HepG2 (cell line): ENCODE results near the gene TAS1R3. TPM values are rescaled to one million over a fixed set of nuclear protein-coding genes. Genes with fewer than 3 reads are reported as not detected.

Experiments
- BRD4 ChIP-seq: sonication (generic); formaldehyde crosslinking; IDR thresholded peaks from 2 replicates; pipeline ENCODE4 v1.4.0; 2020; ENCODE audit warnings: missing genetic modification reagents
- FOSL2 ChIP-seq: sonication (generic); formaldehyde crosslinking; IDR thresholded peaks from 2 replicates; pipeline ENCODE4 v1.4.0; 2020; ENCODE audit warnings: missing genetic modification reagents
- KLF15 ChIP-seq: sonication (generic); formaldehyde crosslinking; IDR thresholded peaks from 2 replicates; pipeline ENCODE4 v1.8.1; 2023; ENCODE audit warnings: borderline replicate concordance, mild to moderate bottlenecking, inconsistent platforms, missing genetic modification reagents, mixed read lengths
- MAFK ChIP-seq, 2 experiments: IDR thresholded peaks in 1 of 2; conservative IDR thresholded peaks in 1 of 2; 2 replicates each; pipeline ENCODE4 v1.6.1; 2011; ENCODE audit warnings: improper control_type of control experiment in 2 of 2, low read length in 2 of 2
- MED13 ChIP-seq: sonication (generic); formaldehyde crosslinking; IDR thresholded peaks from 2 replicates; pipeline ENCODE4 v1.5.0; 2020; ENCODE audit warnings: missing genetic modification reagents
- PAWR ChIP-seq: sonication (generic); formaldehyde crosslinking; IDR thresholded peaks from 2 replicates; pipeline ENCODE4 v1.4.0; 2020; ENCODE audit warnings: missing genetic modification reagents, mild to moderate bottlenecking, borderline replicate concordance
- POLR2G ChIP-seq: fragments of 200-400 bp; formaldehyde crosslinking; IDR thresholded peaks from 2 replicates; pipeline ENCODE4 v1.6.1; 2018; ENCODE audit warnings: mild to moderate bottlenecking, low read depth, low read length, moderate library complexity
- RFXAP ChIP-seq: sonication (generic); formaldehyde crosslinking; IDR thresholded peaks from 2 replicates; pipeline ENCODE4 v1.4.0; 2020; ENCODE audit warnings: missing genetic modification reagents, borderline replicate concordance
- SMYD3 ChIP-seq: sonication (generic); formaldehyde crosslinking; IDR thresholded peaks from 2 replicates; pipeline ENCODE4 v1.8.1; 2023; ENCODE audit warnings: mild to moderate bottlenecking, missing genetic modification reagents
- ZNF572 ChIP-seq: sonication (generic); formaldehyde crosslinking; IDR thresholded peaks from 2 replicates; pipeline ENCODE4 v1.5.1; 2020; ENCODE audit warnings: mild to moderate bottlenecking, missing genetic modification reagents
- ZNF879 ChIP-seq: sonication (generic); formaldehyde crosslinking; IDR thresholded peaks from 2 replicates; pipeline ENCODE4 v1.8.1; 2023; ENCODE audit warnings: missing genetic modification reagents
- polyA plus RNA-seq, 8 experiments: library from polyadenylated mRNA; depleted of rRNA in 3 of 8; stranded (reverse) in 7 of 8; unstranded in 1 of 8; fragments of >200 nt; fragmentation: Illumina TruSeq in 4 of 8; extraction: Trizol in 4 of 8; gene quantifications; 2 replicates each; pipeline versions ENCODE4 v1.2.1 to v1.2.3, GENCODE V29; 2011 to 2016; ENCODE audit warnings: low read depth in 4 of 8, missing spikeins in 1 of 8, mixed read lengths in 1 of 8; ENCODE audit not compliant: insufficient read depth in 1 of 8
- total RNA-seq, 5 experiments: library from RNA; depleted of rRNA; stranded (reverse); fragments of >200 nt; fragmentation: Illumina TruSeq; extraction: Trizol; gene quantifications; 2 replicates each; pipeline ENCODE4 v1.2.3, GENCODE V29; 2016; ENCODE audit warnings: low read depth in 1 of 5
- TF ChIP-seq, protein P1 (sequence below): sonication (generic); formaldehyde crosslinking; IDR thresholded peaks from 2 replicates; pipeline ENCODE4 v1.9.0; 2021; ENCODE audit warnings: missing genetic modification reagents, mild to moderate bottlenecking, borderline replicate concordance
- TF ChIP-seq, protein P2 (sequence below): sonication (generic); formaldehyde crosslinking; conservative IDR thresholded peaks from 2 replicates; pipeline ENCODE4 v1.8.0; 2022; ENCODE audit warnings: low read depth, missing genetic modification reagents
- TF ChIP-seq, protein P3 (sequence below): sonication (generic); formaldehyde crosslinking; IDR thresholded peaks from 2 replicates; pipeline ENCODE4 v1.5.1; 2020; ENCODE audit warnings: mild to moderate bottlenecking, missing genetic modification reagents, moderate library complexity
- TF ChIP-seq, protein P4 (sequence below): sonication (generic); formaldehyde crosslinking; IDR thresholded peaks from 2 replicates; pipeline ENCODE4 v1.4.0; 2020; ENCODE audit warnings: mild to moderate bottlenecking, missing genetic modification reagents

The TAS1R3 gene
- total and polyA plus RNA-seq, 2 of the 13 experiments (the other 11 are each of a cell fraction or from before 2014, with no cell fraction given), result 0.13 to 0.15 TPM

DNA sequence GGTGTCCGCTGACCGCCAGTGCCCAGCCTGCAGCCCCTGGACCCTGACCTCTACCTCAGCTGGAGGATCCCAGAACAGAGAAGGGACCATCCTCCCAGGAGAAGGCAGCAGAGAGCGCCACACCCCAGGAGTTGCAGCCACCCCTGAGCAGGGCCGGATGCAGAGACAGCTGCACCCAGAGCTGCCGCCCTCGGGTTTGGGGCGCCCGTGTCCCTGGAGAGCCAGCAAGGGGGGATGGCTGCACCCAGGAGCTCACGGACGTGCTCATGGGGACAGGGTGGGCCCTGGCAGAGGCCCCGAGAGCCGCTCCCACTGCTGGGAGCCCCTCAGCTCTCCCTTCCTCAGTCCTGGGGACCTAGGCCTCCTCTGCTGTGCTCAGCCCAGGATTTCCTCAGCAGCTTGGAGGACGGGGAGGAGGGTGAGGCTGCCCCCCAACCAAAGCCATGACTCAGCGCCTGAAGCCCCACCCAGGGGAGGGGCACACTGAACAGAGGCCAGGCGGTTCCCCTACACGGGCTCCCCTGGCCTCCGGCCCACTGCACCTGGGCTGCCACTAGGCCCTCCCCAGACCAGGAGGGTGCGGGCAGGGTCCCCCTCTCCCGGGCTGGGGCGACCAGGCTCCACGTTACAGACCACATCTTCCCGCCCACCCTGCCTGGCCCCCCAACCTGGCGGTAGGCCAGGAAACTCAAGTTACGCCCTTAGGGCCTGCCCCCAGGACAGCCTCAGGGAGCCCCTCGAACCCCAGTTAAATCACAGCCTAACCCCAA is 25.6 kb upstream of the TAS1R3 start (continued):
- TF ChIP-seq, protein P1, sequence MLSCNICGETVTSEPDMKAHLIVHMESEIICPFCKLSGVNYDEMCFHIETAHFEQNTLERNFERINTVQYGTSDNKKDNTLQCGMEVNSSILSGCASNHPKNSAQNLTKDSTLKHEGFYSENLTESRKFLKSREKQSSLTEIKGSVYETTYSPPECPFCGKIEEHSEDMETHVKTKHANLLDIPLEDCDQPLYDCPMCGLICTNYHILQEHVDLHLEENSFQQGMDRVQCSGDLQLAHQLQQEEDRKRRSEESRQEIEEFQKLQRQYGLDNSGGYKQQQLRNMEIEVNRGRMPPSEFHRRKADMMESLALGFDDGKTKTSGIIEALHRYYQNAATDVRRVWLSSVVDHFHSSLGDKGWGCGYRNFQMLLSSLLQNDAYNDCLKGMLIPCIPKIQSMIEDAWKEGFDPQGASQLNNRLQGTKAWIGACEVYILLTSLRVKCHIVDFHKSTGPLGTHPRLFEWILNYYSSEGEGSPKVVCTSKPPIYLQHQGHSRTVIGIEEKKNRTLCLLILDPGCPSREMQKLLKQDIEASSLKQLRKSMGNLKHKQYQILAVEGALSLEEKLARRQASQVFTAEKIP (CRISPR knock-in tag), result no peak
- TF ChIP-seq FOSL2 (CRISPR knock-in tag) (peak; percentile 93), KLF15 (CRISPR knock-in tag) (no peak), BRD4 (CRISPR knock-in tag) (peak; percentile 23; the same call in 1 of the 2 replicates), PAWR (CRISPR knock-in tag) (no peak), MAFK (conservative IDR thresholded peaks at IDR 0.05 in 1 of 2, IDR thresholded peaks at IDR 0.05 in 1 of 2; ENCODE audit: low read length in 2 of 2) (peak; percentile 9 to 25; a peak in 2 of 4 replicates), ZNF879 (CRISPR knock-in tag) (0 out of 2 replicates have a peak, but pooled peaks have one; percentile 4), RFXAP (CRISPR knock-in tag) (0 out of 2 replicates have a peak, but pooled peaks have one; percentile 2), MED13 (0 out of 2 replicates have a peak, but pooled peaks have one; percentile 33), ZNF572 (peak; percentile 46; the same call in 1 of the 2 replicates), SMYD3 (CRISPR knock-in tag) (no peak), POLR2G (peak; percentile 68)
- TF ChIP-seq, protein P2, sequence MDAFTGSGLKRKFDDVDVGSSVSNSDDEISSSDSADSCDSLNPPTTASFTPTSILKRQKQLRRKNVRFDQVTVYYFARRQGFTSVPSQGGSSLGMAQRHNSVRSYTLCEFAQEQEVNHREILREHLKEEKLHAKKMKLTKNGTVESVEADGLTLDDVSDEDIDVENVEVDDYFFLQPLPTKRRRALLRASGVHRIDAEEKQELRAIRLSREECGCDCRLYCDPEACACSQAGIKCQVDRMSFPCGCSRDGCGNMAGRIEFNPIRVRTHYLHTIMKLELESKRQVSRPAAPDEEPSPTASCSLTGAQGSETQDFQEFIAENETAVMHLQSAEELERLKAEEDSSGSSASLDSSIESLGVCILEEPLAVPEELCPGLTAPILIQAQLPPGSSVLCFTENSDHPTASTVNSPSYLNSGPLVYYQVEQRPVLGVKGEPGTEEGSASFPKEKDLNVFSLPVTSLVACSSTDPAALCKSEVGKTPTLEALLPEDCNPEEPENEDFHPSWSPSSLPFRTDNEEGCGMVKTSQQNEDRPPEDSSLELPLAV (CRISPR knock-in tag), result no peak
- TF ChIP-seq, protein P3, sequence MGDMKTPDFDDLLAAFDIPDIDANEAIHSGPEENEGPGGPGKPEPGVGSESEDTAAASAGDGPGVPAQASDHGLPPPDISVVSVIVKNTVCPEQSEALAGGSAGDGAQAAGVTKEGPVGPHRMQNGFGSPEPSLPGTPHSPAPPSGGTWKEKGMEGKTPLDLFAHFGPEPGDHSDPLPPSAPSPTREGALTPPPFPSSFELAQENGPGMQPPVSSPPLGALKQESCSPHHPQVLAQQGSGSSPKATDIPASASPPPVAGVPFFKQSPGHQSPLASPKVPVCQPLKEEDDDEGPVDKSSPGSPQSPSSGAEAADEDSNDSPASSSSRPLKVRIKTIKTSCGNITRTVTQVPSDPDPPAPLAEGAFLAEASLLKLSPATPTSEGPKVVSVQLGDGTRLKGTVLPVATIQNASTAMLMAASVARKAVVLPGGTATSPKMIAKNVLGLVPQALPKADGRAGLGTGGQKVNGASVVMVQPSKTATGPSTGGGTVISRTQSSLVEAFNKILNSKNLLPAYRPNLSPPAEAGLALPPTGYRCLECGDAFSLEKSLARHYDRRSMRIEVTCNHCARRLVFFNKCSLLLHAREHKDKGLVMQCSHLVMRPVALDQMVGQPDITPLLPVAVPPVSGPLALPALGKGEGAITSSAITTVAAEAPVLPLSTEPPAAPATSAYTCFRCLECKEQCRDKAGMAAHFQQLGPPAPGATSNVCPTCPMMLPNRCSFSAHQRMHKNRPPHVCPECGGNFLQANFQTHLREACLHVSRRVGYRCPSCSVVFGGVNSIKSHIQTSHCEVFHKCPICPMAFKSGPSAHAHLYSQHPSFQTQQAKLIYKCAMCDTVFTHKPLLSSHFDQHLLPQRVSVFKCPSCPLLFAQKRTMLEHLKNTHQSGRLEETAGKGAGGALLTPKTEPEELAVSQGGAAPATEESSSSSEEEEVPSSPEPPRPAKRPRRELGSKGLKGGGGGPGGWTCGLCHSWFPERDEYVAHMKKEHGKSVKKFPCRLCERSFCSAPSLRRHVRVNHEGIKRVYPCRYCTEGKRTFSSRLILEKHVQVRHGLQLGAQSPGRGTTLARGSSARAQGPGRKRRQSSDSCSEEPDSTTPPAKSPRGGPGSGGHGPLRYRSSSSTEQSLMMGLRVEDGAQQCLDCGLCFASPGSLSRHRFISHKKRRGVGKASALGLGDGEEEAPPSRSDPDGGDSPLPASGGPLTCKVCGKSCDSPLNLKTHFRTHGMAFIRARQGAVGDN (CRISPR knock-in tag), result peak; percentile 48
- TF ChIP-seq, protein P4, sequence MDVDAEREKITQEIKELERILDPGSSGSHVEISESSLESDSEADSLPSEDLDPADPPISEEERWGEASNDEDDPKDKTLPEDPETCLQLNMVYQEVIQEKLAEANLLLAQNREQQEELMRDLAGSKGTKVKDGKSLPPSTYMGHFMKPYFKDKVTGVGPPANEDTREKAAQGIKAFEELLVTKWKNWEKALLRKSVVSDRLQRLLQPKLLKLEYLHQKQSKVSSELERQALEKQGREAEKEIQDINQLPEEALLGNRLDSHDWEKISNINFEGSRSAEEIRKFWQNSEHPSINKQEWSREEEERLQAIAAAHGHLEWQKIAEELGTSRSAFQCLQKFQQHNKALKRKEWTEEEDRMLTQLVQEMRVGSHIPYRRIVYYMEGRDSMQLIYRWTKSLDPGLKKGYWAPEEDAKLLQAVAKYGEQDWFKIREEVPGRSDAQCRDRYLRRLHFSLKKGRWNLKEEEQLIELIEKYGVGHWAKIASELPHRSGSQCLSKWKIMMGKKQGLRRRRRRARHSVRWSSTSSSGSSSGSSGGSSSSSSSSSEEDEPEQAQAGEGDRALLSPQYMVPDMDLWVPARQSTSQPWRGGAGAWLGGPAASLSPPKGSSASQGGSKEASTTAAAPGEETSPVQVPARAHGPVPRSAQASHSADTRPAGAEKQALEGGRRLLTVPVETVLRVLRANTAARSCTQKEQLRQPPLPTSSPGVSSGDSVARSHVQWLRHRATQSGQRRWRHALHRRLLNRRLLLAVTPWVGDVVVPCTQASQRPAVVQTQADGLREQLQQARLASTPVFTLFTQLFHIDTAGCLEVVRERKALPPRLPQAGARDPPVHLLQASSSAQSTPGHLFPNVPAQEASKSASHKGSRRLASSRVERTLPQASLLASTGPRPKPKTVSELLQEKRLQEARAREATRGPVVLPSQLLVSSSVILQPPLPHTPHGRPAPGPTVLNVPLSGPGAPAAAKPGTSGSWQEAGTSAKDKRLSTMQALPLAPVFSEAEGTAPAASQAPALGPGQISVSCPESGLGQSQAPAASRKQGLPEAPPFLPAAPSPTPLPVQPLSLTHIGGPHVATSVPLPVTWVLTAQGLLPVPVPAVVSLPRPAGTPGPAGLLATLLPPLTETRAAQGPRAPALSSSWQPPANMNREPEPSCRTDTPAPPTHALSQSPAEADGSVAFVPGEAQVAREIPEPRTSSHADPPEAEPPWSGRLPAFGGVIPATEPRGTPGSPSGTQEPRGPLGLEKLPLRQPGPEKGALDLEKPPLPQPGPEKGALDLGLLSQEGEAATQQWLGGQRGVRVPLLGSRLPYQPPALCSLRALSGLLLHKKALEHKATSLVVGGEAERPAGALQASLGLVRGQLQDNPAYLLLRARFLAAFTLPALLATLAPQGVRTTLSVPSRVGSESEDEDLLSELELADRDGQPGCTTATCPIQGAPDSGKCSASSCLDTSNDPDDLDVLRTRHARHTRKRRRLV (CRISPR knock-in tag), result 0 out of 2 replicates have a peak, but pooled peaks have one; percentile 8
